GM12878 (cell line): ENCODE measurements around the gene SCTR. TPM values are rescaled to one million over a fixed set of nuclear protein-coding genes. Genes with fewer than 3 reads are reported as not detected.

Experiments
- ATAC-seq: fragments of 200-7000 bp; cut with Tn5 transposase; 3 replicates; pipeline ENCODE4 v1.9.1; 2020; ENCODE audit warnings: mild to moderate bottlenecking, moderate library complexity
- BruUV-seq: library from RNA; stranded (reverse); fragments of 400-500 nt; replicated peaks from 2 replicates; lab custom pipeline; 2021; lab: Mats Ljungman, UMichigan
- CTCF ChIA-PET: fragments of 300-600 bp; sonication (Branson Sonifier 250); formaldehyde crosslinking; extraction: SDS; loops from one replicate; lab custom pipeline; 2021; ENCODE audit warnings: inconsistent platforms; lab: Yijun Ruan, JAX
- POLR2A ChIA-PET: fragments of 350-600 bp; formaldehyde crosslinking; extraction: SDS; loops from one replicate; lab custom pipeline; 2021; ENCODE audit warnings: inconsistent platforms; lab: Charles Lee
- RAD21 ChIA-PET: fragments of 300-600 bp; sonication (Branson Sonifier 250); formaldehyde crosslinking; loops from one replicate; lab custom pipeline; 2023; ENCODE audit warnings: antibody characterized with exemption; ENCODE audit not compliant: unreplicated experiment; lab: Charles Lee
- SMC1A ChIA-PET: fragments of 300-600 bp; sonication (Branson Sonifier 250); formaldehyde crosslinking; loops from one replicate; lab custom pipeline; 2023; ENCODE audit not compliant: unreplicated experiment, uncharacterized antibody; lab: Charles Lee
- DNase-seq: peaks from one replicate; pipeline ENCODE4 v3.0.0-alpha.2; 2011; ENCODE audit warnings: low read depth, low spot score
- FAIRE-seq: peaks from 3 replicates; lab custom pipeline; 2011; peaks lifted over from hg19 to GRCh38; lab: Jason Lieb, UNC
- H2AFZ ChIP-seq: 2 replicates; pipeline ENCODE4 v1.6.0; 2011; ENCODE audit warnings: low read depth, low read length, control low read depth; ENCODE audit not compliant: control insufficient read depth
- H3K27ac ChIP-seq: 2 replicates; pipeline ENCODE4 v1.5.1; 2011; ENCODE audit warnings: control low read depth; ENCODE audit not compliant: control insufficient read depth, insufficient read depth
- H3K27me3 ChIP-seq, 2 experiments: replicated peaks in 1 of 2; 2 replicates each; pipeline versions ENCODE4 v1.6.0 to v1.6.1; 2011; ENCODE audit warnings: low read length in 1 of 2; ENCODE audit not compliant: control insufficient read depth in 2 of 2, insufficient read depth in 2 of 2
- H3K36me3 ChIP-seq, 2 experiments: 2 replicates each; pipeline ENCODE4 v1.5.1; 2011; ENCODE audit warnings: low read length in 1 of 2; ENCODE audit not compliant: control insufficient read depth in 2 of 2, insufficient read depth in 2 of 2
- H3K4me1 ChIP-seq: 2 replicates; pipeline ENCODE4 v1.6.1; 2011; ENCODE audit warnings: mild to moderate bottlenecking, low read length, moderate library complexity, mixed read lengths; ENCODE audit not compliant: control insufficient read depth, insufficient read depth
- H3K4me2 ChIP-seq: 2 replicates; pipeline ENCODE4 v1.6.0; 2011; ENCODE audit warnings: control low read depth; ENCODE audit not compliant: control insufficient read depth, insufficient read depth
- H3K4me3 ChIP-seq: fragments of 200-600 bp; sonication (generic); 2 replicates; pipeline ENCODE4 v1.5.1; 2016
- H3K79me2 ChIP-seq: 2 replicates; pipeline ENCODE4 v1.6.0; 2011; ENCODE audit warnings: low read length; ENCODE audit not compliant: control insufficient read depth, insufficient read depth
- H3K9ac ChIP-seq: 2 replicates; pipeline ENCODE4 v1.8.0; 2011; ENCODE audit warnings: low read length, control low read depth, mixed read lengths; ENCODE audit not compliant: control insufficient read depth, insufficient read depth
- H3K9me3 ChIP-seq: replicated peaks from 3 replicates; pipeline ENCODE4 v1.5.1; 2011; ENCODE audit warnings: mild to moderate bottlenecking, low read length; ENCODE audit not compliant: control insufficient read depth, insufficient read depth
- H4K20me1 ChIP-seq: 2 replicates; pipeline ENCODE4 v1.6.0; 2011; ENCODE audit not compliant: control insufficient read depth, insufficient read depth
- FOXK2 ChIP-seq: fragments of 450-650 bp; IDR thresholded peaks from 2 replicates; pipeline ENCODE4 v1.6.1; 2017; ENCODE audit warnings: mild to moderate bottlenecking, moderate library complexity
- IRF3 ChIP-seq: fragments of 450-650 bp; IDR thresholded peaks from 2 replicates; pipeline ENCODE4 v1.6.1; 2014; ENCODE audit warnings: mild to moderate bottlenecking
- MTA3 ChIP-seq: IDR thresholded peaks from 2 replicates; pipeline ENCODE4 v1.6.1; 2012; ENCODE audit warnings: low read length, inconsistent platforms, borderline replicate concordance
- PAX8 ChIP-seq: fragments of 450-650 bp; IDR thresholded peaks from 2 replicates; pipeline ENCODE4 v1.6.1; 2017; ENCODE audit warnings: mild to moderate bottlenecking, moderate library complexity
- USF1 ChIP-seq: IDR thresholded peaks from 2 replicates; pipeline ENCODE4 v1.6.1; 2011; ENCODE audit warnings: borderline replicate concordance, low read depth, mild to moderate bottlenecking, moderate library complexity, mixed read lengths, low read length; ENCODE audit not compliant: insufficient read depth; ENCODE audit errors: extremely low read length
- ZBTB11 ChIP-seq: fragments of 450-650 bp; formaldehyde crosslinking; IDR thresholded peaks from 2 replicates; pipeline ENCODE4 v1.5.0; 2022; ENCODE audit warnings: mild to moderate bottlenecking, missing genetic modification characterization
- WGBS: methylation state at CpG from one replicate; pipeline ENCODE4 v1.1.6; 2016; ENCODE audit warnings: low lambda C conversion rate; ENCODE audit not compliant: insufficient replicate concordance, insufficient coverage; ENCODE audit errors: missing lambda C conversion rate; 5-methylcytosine and 5-hydroxymethylcytosine counted together
- in situ Hi-C: fragments of 300-500 bp; cut with MboI; formaldehyde crosslinking; loops from 9 replicates; pipeline ENCODE4 v1.14.3; 2018; ENCODE audit warnings: mixed read lengths
- intact Hi-C: fragments of 100-400 bp; cut with micrococcal nuclease; formaldehyde crosslinking; loops from one replicate; pipeline ENCODE4 v1.14.2; 2022; ENCODE audit not compliant: unreplicated experiment
- polyA plus RNA-seq, 11 experiments: library from polyadenylated mRNA; depleted of rRNA in 4 of 11; unstranded in 6 of 11; stranded (reverse) in 5 of 11; fragments of >200 nt; fragmentation: Nextera tagmentation in 4 of 11; fragmentation: Illumina TruSeq in 1 of 11; extraction: Ambion mirVana in 4 of 11; extraction: Trizol in 1 of 11; gene quantifications; 1 replicate in 1 of 11; 2 replicates in 10 of 11; pipeline versions ENCODE4 v1.2.1 to v1.2.3, GENCODE V29; 2011 to 2016; ENCODE audit warnings: inconsistent platforms in 2 of 11, missing spikeins in 2 of 11, low read depth in 1 of 11
- total RNA-seq, 4 experiments: library from RNA; depleted of rRNA in 3 of 4; stranded (reverse); fragments of >200 nt in 3 of 4; fragmentation: Illumina TruSeq in 1 of 4; extraction: Trizol in 1 of 4; gene quantifications; 2 replicates each; pipeline versions ENCODE4 v1.2.1 to v1.2.3, GENCODE V29; 2013 to 2021

Gene SCTR
- total and polyA plus RNA-seq, 10 of the 15 experiments (the other 5 are each of a cell fraction or from before 2014, with no cell fraction given) = 0.26 TPM; not detected in 9

GRCh38 chr2:119550346-119550745 lies 26.1 kb upstream of the SCTR start:
- DNase-seq (no peak), ATAC-seq (no peak), FAIRE-seq (no peak)
- in situ Hi-C loops (no loop called here), intact Hi-C loops (no loop called here)
- BruUV-seq = no TSS peak
- 12% methylated on average over 2 of the region's 2 CpGs for WGBS
- no peaks in the 10 kb centered on the region for H3K9me3 ChIP-seq
- CTCF ChIA-PET = no interaction called here
- H3K79me2 ChIP-seq = no peaks in the 10 kb centered on the region
- H3K4me1 ChIP-seq = no peaks in the 10 kb centered on the region; the same call in 1 of the 2 replicates
- no peak overlapping the region for H2AFZ ChIP-seq
- TF ChIP-seq ZBTB11 (CRISPR knock-in tag) (no peak), IRF3 (no peak), PAX8 (no peak), MTA3 (no peak), FOXK2 (no peak), USF1 (no peak)
- H3K36me3 ChIP-seq = no peaks in the 10 kb centered on the region
- H3K27me3 ChIP-seq = no peaks in the 10 kb centered on the region; a peak in 2 of 4 replicates
- no peaks in the 10 kb centered on the region for H4K20me1 ChIP-seq
- POLR2A ChIA-PET = no interaction called here
- no peak overlapping the region for H3K4me3 ChIP-seq
- SMC1A ChIA-PET = no interaction called here
- no peak overlapping the region for H3K4me2 ChIP-seq
- no peak overlapping the region for H3K27ac ChIP-seq
- RAD21 ChIA-PET = no interaction called here
- H3K9ac ChIP-seq = no peak overlapping the region
